Measurements from ENCODE around the gene GMEB2.

GMEB2 gene

GRCh38 chr20:63589261-63590217 lies 37.4 kb downstream of the GMEB2 start:
- no peak for DNase-seq (ENCODE audit: low spot score)

- no peak for DNase-seq (ENCODE audit: low spot score)
These were observed 38.3 kb downstream of the GMEB2 start for GRCh38 chr20:63588641-63589041.

- DNase-seq (ENCODE audit: low spot score): no peak
These were observed 38.9 kb downstream of the GMEB2 start for GRCh38 chr20:63587776-63588591.

- no peak for DNase-seq (ENCODE audit: low spot score)
These were observed 39.6 kb downstream of the GMEB2 start for GRCh38 chr20:63587256-63587655.

- no peak for DNase-seq (ENCODE audit: low spot score)
These were observed 40.1 kb downstream of the GMEB2 start for GRCh38 chr20:63586797-63587196.

- DNase-seq (ENCODE audit: low spot score): no peak
These were observed 41.0 kb downstream of the GMEB2 start for GRCh38 chr20:63585616-63586565.

GRCh38 chr20:63582382-63583063 lies 44.4 kb downstream of the GMEB2 start:
- DNase-seq (ENCODE audit: low spot score): no peak

- DNase-seq (ENCODE audit: low spot score): no peak
These were observed 46.0 kb downstream of the GMEB2 start for GRCh38 chr20:63580796-63581461.

GRCh38 chr20:63579017-63579694 lies 47.7 kb downstream of the GMEB2 start:
- no peak for DNase-seq (ENCODE audit: low spot score)

- DNase-seq (ENCODE audit: low spot score): no peak
These were observed 48.5 kb downstream of the GMEB2 start for GRCh38 chr20:63578224-63579016.

GRCh38 chr20:63577317-63577894 lies 49.5 kb downstream of the GMEB2 start:
- no peak for DNase-seq (ENCODE audit: low spot score)

GRCh38 chr20:63576311-63576710 lies 50.6 kb downstream of the GMEB2 start:
- no peak for DNase-seq (ENCODE audit: low spot score)

GRCh38 chr20:63574829-63575743 lies 51.8 kb downstream of the GMEB2 start:
- DNase-seq (ENCODE audit: low spot score): no peak

- peak; percentile 93 for DNase-seq (ENCODE audit: low spot score)
These were observed 52.6 kb downstream of the GMEB2 start, which contains the start of gene HELZ2 for GRCh38 chr20:63574156-63574828. HELZ2 (minus strand) TSS chr20:63574239; CDS start chr20:63572385, 1,854 bp downstream.

GRCh38 chr20:63573647-63574131 lies 53.2 kb downstream of the GMEB2 start:
- DNase-seq (ENCODE audit: low spot score): peak; percentile 51

GRCh38 chr20:63572788-63573646 lies 53.9 kb downstream of the GMEB2 start:
- DNase-seq (ENCODE audit: low spot score): no peak
